Activated CD8-positive, alpha-beta T cell treated with anti-CD3 and anti-CD28 coated beads, Interleukin-2, amount 10 ng/mL, durations not matched to agents 7 days and 5 days (primary cell): ENCODE data around the gene SEBOX. TPM values are rescaled to one million over a fixed set of nuclear protein-coding genes. Genes with fewer than 3 reads are reported as not detected.
"Not testable (repeated sequence)": the region's sequence is repeated elsewhere in the genome, so short reads cannot be mapped to it uniquely, and the experiment has no call there.

ENCODE experiments used
- ATAC-seq: fragments of 150-1000 bp; cut with Tn5 transposase; one replicate; pipeline ENCODE4 v1.10.0; 2021; ENCODE audit warnings: moderate library complexity
- CTCF ChIA-PET: fragments of 350-600 bp; sonication (Branson Sonifier 250); formaldehyde crosslinking; loops from one replicate; lab custom pipeline; 2021; ENCODE audit warnings: antibody characterized with exemption; lab: Charles Lee
- POLR2A ChIA-PET: fragments of 350-600 bp; sonication (Branson Sonifier 250); formaldehyde crosslinking; loops from one replicate; lab custom pipeline; 2021; ENCODE audit warnings: antibody characterized with exemption; lab: Charles Lee
- DNase-seq: peaks from one replicate; pipeline ENCODE4 v3.0.0-alpha.2; 2020
- H3K27ac Mint-ChIP-seq: one replicate; pipeline ENCODE4 v1.8.0; 2021; ENCODE audit warnings: mild to moderate bottlenecking, mixed read lengths
- H3K27me3 Mint-ChIP-seq: one replicate; pipeline ENCODE4 v1.8.0; 2021; ENCODE audit warnings: low read depth, mixed read lengths
- H3K36me3 Mint-ChIP-seq: one replicate; pipeline ENCODE4 v1.8.0; 2021; ENCODE audit warnings: low read depth, mixed read lengths
- H3K4me1 Mint-ChIP-seq: one replicate; pipeline ENCODE4 v1.8.0; 2021; ENCODE audit warnings: low read depth, mixed read lengths
- H3K4me3 Mint-ChIP-seq: one replicate; pipeline ENCODE4 v1.8.0; 2021; ENCODE audit warnings: mild to moderate bottlenecking, mixed read lengths
- H3K9me3 Mint-ChIP-seq: one replicate; pipeline ENCODE4 v1.8.0; 2022; ENCODE audit warnings: mixed read lengths; ENCODE audit not compliant: insufficient read depth
- total RNA-seq, 2 experiments: library from RNA; stranded (reverse); gene quantifications; one replicate each; pipeline ENCODE4 v1.2.3, GENCODE V29; 2021

SEBOX gene
- total RNA-seq, 2 experiments from 2014 or later: not detected

GRCh38 chr17:28346746-28347246 lies 18.2 kb downstream of the SEBOX start:
- CTCF ChIA-PET: no interaction called here

GRCh38 chr17:28346199-28346580 lies 18.8 kb downstream of the SEBOX start:
- DNase-seq (no peak), ATAC-seq (no peak)
- Mint-ChIP-seq H3K4me3 (no peak overlapping the region), H3K27me3 (no peaks in the 10 kb centered on the region), H3K36me3 (peaks cover 58% of the 10 kb centered on the region), H3K27ac (no peak overlapping the region), H3K9me3 (no peaks in the 10 kb centered on the region), H3K4me1 (peaks cover 5% of the 10 kb centered on the region)
- POLR2A ChIA-PET: interaction anchor here (1.5 to 1.7 kb wide), 2 partner anchors 11 kb away, joined by 5 to 7 read pairs; partner anchors contain the start of genes IFT20, POLDIP2 and TNFAIP1
- CTCF ChIA-PET: interaction anchor here (1.2 kb wide), 1 partner anchor 10 kb away, joined by 6 read pairs; the partner anchor contains the start of gene TNFAIP1

More at GRCh38 chr17:28346746-28347246, 18.2 kb downstream of the SEBOX start:
- DNase-seq (no peak), ATAC-seq (no peak)
- Mint-ChIP-seq H3K27me3 (no peaks in the 10 kb centered on the region), H3K9me3 (no peaks in the 10 kb centered on the region), H3K4me3 (no peak overlapping the region), H3K27ac (no peak overlapping the region), H3K4me1 (peaks cover 5% of the 10 kb centered on the region), H3K36me3 (peaks cover 62% of the 10 kb centered on the region)
- POLR2A ChIA-PET: interaction anchor here (1.7 kb wide), 1 partner anchor 10 kb away, joined by 7 read pairs; the partner anchor contains the start of gene POLDIP2

GRCh38 chr17:28345419-28346198 lies 19.4 kb downstream of the SEBOX start:
- no peak overlapping the region for H3K4me3 Mint-ChIP-seq
- no peak overlapping the region for H3K27ac Mint-ChIP-seq
- H3K4me1 Mint-ChIP-seq: peaks cover 5% of the 10 kb centered on the region
- peaks cover 56% of the 10 kb centered on the region for H3K36me3 Mint-ChIP-seq
- ATAC-seq: no peak
- H3K9me3 Mint-ChIP-seq: no peaks in the 10 kb centered on the region
- no peak for DNase-seq
- ChIA-PET POLR2A (interaction anchor here (1.5 to 1.7 kb wide), 2 partner anchors 10 to 12 kb away, joined by 5 to 7 read pairs; partner anchors contain the start of genes IFT20, POLDIP2 and TNFAIP1), CTCF (interaction anchor here (1.2 kb wide), 1 partner anchor 10 kb away, joined by 6 read pairs; the partner anchor contains the start of gene TNFAIP1)
- H3K27me3 Mint-ChIP-seq: no peaks in the 10 kb centered on the region

- H3K27me3 Mint-ChIP-seq: no peaks in the 10 kb centered on the region
- H3K27ac Mint-ChIP-seq: no peak overlapping the region
- no peaks in the 10 kb centered on the region for H3K9me3 Mint-ChIP-seq
- H3K4me3 Mint-ChIP-seq: no peak overlapping the region
- CTCF ChIA-PET: no interaction called here
- H3K4me1 Mint-ChIP-seq: peaks cover 5% of the 10 kb centered on the region
- DNase-seq: no peak
- POLR2A ChIA-PET: interaction anchor here (0.9 kb wide), 1 partner anchor 12 kb away, joined by 3 read pairs; the partner anchor contains the start of gene POLDIP2
- ATAC-seq: no peak
- H3K36me3 Mint-ChIP-seq: peaks cover 54% of the 10 kb centered on the region
Observed at GRCh38 chr17:28344435-28344901, 20.5 kb downstream of the SEBOX start.

GRCh38 chr17:28344011-28344410 lies 21.0 kb downstream of the SEBOX start:
- no peak for DNase-seq
- H3K36me3 Mint-ChIP-seq: peaks cover 54% of the 10 kb centered on the region
- CTCF ChIA-PET: no interaction called here
- no peaks in the 10 kb centered on the region for H3K9me3 Mint-ChIP-seq
- POLR2A ChIA-PET: interaction anchor here (0.7 kb wide), 1 partner anchor 18 kb away, joined by 3 read pairs; no protein-coding TSS in a partner anchor
- H3K4me1 Mint-ChIP-seq: peaks cover 5% of the 10 kb centered on the region
- H3K27ac Mint-ChIP-seq: peak overlapping the region; percentile 54
- no peak for ATAC-seq
- no peaks in the 10 kb centered on the region for H3K27me3 Mint-ChIP-seq
- no peak overlapping the region for H3K4me3 Mint-ChIP-seq

GRCh38 chr17:28343491-28343932 lies 21.5 kb downstream of the SEBOX start:
- H3K4me3 Mint-ChIP-seq: no peak overlapping the region
- DNase-seq (no peak), ATAC-seq (no peak)
- H3K27ac Mint-ChIP-seq: peak overlapping the region; percentile 54
- no peaks in the 10 kb centered on the region for H3K27me3 Mint-ChIP-seq
- H3K9me3 Mint-ChIP-seq: no peaks in the 10 kb centered on the region
- peaks cover 5% of the 10 kb centered on the region for H3K4me1 Mint-ChIP-seq
- ChIA-PET CTCF (no interaction called here), POLR2A (interaction anchor here (0.6 to 0.7 kb wide), 2 partner anchors 18 to 630 kb away, joined by 3 to 5 read pairs; no protein-coding TSS in a partner anchor)
- peaks cover 49% of the 10 kb centered on the region for H3K36me3 Mint-ChIP-seq

GRCh38 chr17:28342313-28342712 lies 22.7 kb downstream of the SEBOX start:
- CTCF ChIA-PET: no interaction called here
- DNase-seq (no peak), ATAC-seq (no peak)
- H3K27me3 Mint-ChIP-seq: no peaks in the 10 kb centered on the region
- peaks cover 9% of the 10 kb centered on the region for H3K4me1 Mint-ChIP-seq
- POLR2A ChIA-PET: interaction anchor here (1.0 kb wide), 1 partner anchor 15 kb away, joined by 4 read pairs; the partner anchor contains the start of gene POLDIP2
- no peak overlapping the region for H3K4me3 Mint-ChIP-seq
- no peaks in the 10 kb centered on the region for H3K9me3 Mint-ChIP-seq
- H3K36me3 Mint-ChIP-seq: peaks cover 41% of the 10 kb centered on the region
- H3K27ac Mint-ChIP-seq: no peak overlapping the region

- no peak for DNase-seq
- Mint-ChIP-seq H3K4me1 (peaks cover 17% of the 10 kb centered on the region), H3K27me3 (no peaks in the 10 kb centered on the region), H3K9me3 (no peaks in the 10 kb centered on the region), H3K4me3 (no peak overlapping the region), H3K27ac (no peak overlapping the region), H3K36me3 (peaks cover 36% of the 10 kb centered on the region)
- ChIA-PET POLR2A (interaction anchor here (1.3 kb wide), 1 partner anchor 16 kb away, joined by 3 read pairs; the partner anchor contains the start of gene POLDIP2), CTCF (no interaction called here)
- ATAC-seq: no peak
Observed at GRCh38 chr17:28341516-28341915, 23.5 kb downstream of the SEBOX start.

- POLR2A ChIA-PET: no interaction called here
- H3K9me3 Mint-ChIP-seq: no peaks in the 10 kb centered on the region
- H3K27me3 Mint-ChIP-seq: no peaks in the 10 kb centered on the region
- H3K4me1 Mint-ChIP-seq: peaks cover 22% of the 10 kb centered on the region
- ATAC-seq (no peak), DNase-seq (no peak)
- CTCF ChIA-PET: no interaction called here
- H3K36me3 Mint-ChIP-seq: peaks cover 26% of the 10 kb centered on the region
- H3K4me3 Mint-ChIP-seq: no peak overlapping the region
- H3K27ac Mint-ChIP-seq: no peak overlapping the region
Observed at GRCh38 chr17:28340374-28340773, 24.6 kb downstream of the SEBOX start.

- no peak for ATAC-seq
- POLR2A ChIA-PET: interaction anchor here (0.7 kb wide), 1 partner anchor 18 kb away, joined by 3 read pairs; the partner anchor contains the start of gene POLDIP2
- H3K27ac Mint-ChIP-seq: no peak overlapping the region
- H3K36me3 Mint-ChIP-seq: peaks cover 22% of the 10 kb centered on the region
- no peaks in the 10 kb centered on the region for H3K9me3 Mint-ChIP-seq
- H3K4me3 Mint-ChIP-seq: no peak overlapping the region
- CTCF ChIA-PET: no interaction called here
- DNase-seq: no peak
- peaks cover 29% of the 10 kb centered on the region for H3K4me1 Mint-ChIP-seq
- H3K27me3 Mint-ChIP-seq: no peaks in the 10 kb centered on the region
Observed at GRCh38 chr17:28339431-28339830, 25.6 kb downstream of the SEBOX start.

- CTCF ChIA-PET, H3K27me3 Mint-ChIP-seq, H3K9me3 Mint-ChIP-seq, DNase-seq, H3K27ac Mint-ChIP-seq, H3K4me3 Mint-ChIP-seq, ATAC-seq: not testable (repeated sequence)
- Mint-ChIP-seq H3K36me3 (peaks cover 16% of the 10 kb centered on the region), H3K4me1 (peaks cover 34% of the 10 kb centered on the region)
- POLR2A ChIA-PET: interaction anchor here (0.7 to 1.0 kb wide), 2 partner anchors 18 to 19 kb away, joined by 3 to 5 read pairs; partner anchors contain the start of gene POLDIP2
Observed at GRCh38 chr17:28338769-28339212, 26.2 kb downstream of the SEBOX start.
